K562 (cell line): Measurements from ENCODE around the gene LRRC4B. TPM values are rescaled to one million over a fixed set of nuclear protein-coding genes. Genes with fewer than 3 reads are reported as not detected.
"Not testable (repeated sequence)": the region's sequence is repeated elsewhere in the genome, so short reads cannot be mapped to it uniquely, and the experiment has no call there.

ENCODE experiments used
- ATAC-seq: fragments of 200-7000 bp; cut with Tn5 transposase; 3 replicates; pipeline ENCODE4 v1.9.1; 2020; ENCODE audit warnings: moderate library complexity
- BruUV-seq: library from RNA; stranded (reverse); fragments of 400-500 nt; replicated peaks from 2 replicates; lab custom pipeline; 2021; lab: Mats Ljungman, UMichigan
- CTCF ChIA-PET: fragments of 300-600 bp; formaldehyde crosslinking; extraction: SDS; loops from one replicate; lab custom pipeline; 2021; ENCODE audit warnings: low intra/inter-chr PET ratio; lab: Yijun Ruan, JAX
- POLR2A ChIA-PET: fragments of 300-600, 350-650 bp; sonication (Branson Sonifier 250); formaldehyde crosslinking; extraction: SDS; loops from one replicate; lab custom pipeline; 2021; ENCODE audit warnings: antibody characterized with exemption, inconsistent platforms; lab: Yijun Ruan, JAX
- DNase-seq, 4 experiments: peaks; one replicate each; pipeline versions ENCODE4 v3.0.0 to v3.0.0-alpha.2; 2011 to 2018; ENCODE audit warnings: low spot score in 3 of 4, mixed read lengths in 3 of 4; ENCODE audit errors: extremely low read depth in 1 of 4
- FAIRE-seq: peaks from 2 replicates; lab custom pipeline; 2011; peaks lifted over from hg19 to GRCh38; lab: Jason Lieb, UNC
- H2AFZ ChIP-seq: 2 replicates; pipeline ENCODE4 v1.6.0; 2011; ENCODE audit warnings: low read depth, low read length, control low read depth, inconsistent platforms
- H3K27ac ChIP-seq: fragments of 200-600 bp; 3 replicates; pipeline ENCODE4 v1.8.0; 2011; ENCODE audit warnings: low read depth, mild to moderate bottlenecking, control low read depth, inconsistent platforms, low read length, moderate library complexity, mixed read lengths; ENCODE audit errors: extremely low read depth
- H3K27me3 ChIP-seq, 2 experiments: fragments of 300-600 bp in 1 of 2; 2 replicates in 1 of 2; 3 replicates in 1 of 2; pipeline versions ENCODE4 v1.6.0 to v1.8.0; 2011; ENCODE audit warnings: inconsistent platforms in 2 of 2, low read length in 2 of 2, mild to moderate bottlenecking in 1 of 2, mixed read lengths in 1 of 2, moderate library complexity in 1 of 2; ENCODE audit not compliant: control insufficient read depth in 2 of 2, insufficient read depth in 2 of 2
- H3K36me3 ChIP-seq: fragments of 300-600 bp; 3 replicates; pipeline ENCODE4 v1.8.0; 2011; ENCODE audit warnings: mild to moderate bottlenecking, low read length, inconsistent platforms; ENCODE audit not compliant: control insufficient read depth, insufficient read depth
- H3K4me1 ChIP-seq, 2 experiments: fragments of 200-600 bp in 1 of 2; replicated peaks in 1 of 2; 2 replicates in 1 of 2; 3 replicates in 1 of 2; pipeline versions ENCODE4 v1.5.1 to v1.8.0; 2011; ENCODE audit warnings: inconsistent platforms in 2 of 2, low read length in 2 of 2, mild to moderate bottlenecking in 1 of 2, mixed read lengths in 1 of 2, moderate library complexity in 1 of 2; ENCODE audit not compliant: control insufficient read depth in 2 of 2, insufficient read depth in 2 of 2
- H3K4me2 ChIP-seq: 2 replicates; pipeline ENCODE4 v1.6.1; 2011; ENCODE audit warnings: low read length, control low read depth, inconsistent platforms, mixed read lengths; ENCODE audit not compliant: insufficient read depth
- H3K4me3 ChIP-seq: fragments of 200-600 bp; sonication (generic), shearing (Covaris generic); 2 replicates; pipeline ENCODE4 v1.5.1; 2016; ENCODE audit warnings: control low read depth, inconsistent platforms
- H3K79me2 ChIP-seq: fragments of 200-600 bp; 3 replicates; pipeline ENCODE4 v1.8.0; 2011; ENCODE audit warnings: low read length, inconsistent platforms; ENCODE audit not compliant: control insufficient read depth, insufficient read depth
- H3K9ac ChIP-seq, 2 experiments: 2 replicates each; pipeline versions ENCODE4 v1.6.0 to v1.6.1; 2011; ENCODE audit warnings: low read depth in 2 of 2, low read length in 2 of 2, control low read depth in 1 of 2, inconsistent platforms in 1 of 2, mild to moderate bottlenecking in 1 of 2, mixed read lengths in 1 of 2; ENCODE audit not compliant: insufficient read depth in 1 of 2
- H3K9me1 ChIP-seq: one replicate; pipeline ENCODE4 v1.6.0; 2011; ENCODE audit warnings: inconsistent platforms, mild to moderate bottlenecking, low read length, moderate library complexity; ENCODE audit not compliant: control insufficient read depth, insufficient read depth
- H3K9me3 ChIP-seq: replicated peaks from 2 replicates; pipeline ENCODE4 v1.5.1; 2011; ENCODE audit warnings: low read depth, low read length, inconsistent platforms; ENCODE audit not compliant: control insufficient read depth, insufficient read depth
- H4K20me1 ChIP-seq: replicated peaks from 2 replicates; pipeline ENCODE4 v1.6.1; 2011; ENCODE audit warnings: low read length, inconsistent platforms, mixed read lengths; ENCODE audit not compliant: control insufficient read depth, insufficient read depth
- ATF7 ChIP-seq: fragments of 450-650 bp; IDR thresholded peaks from 2 replicates; pipeline ENCODE4 v1.7.1; 2014; ENCODE audit warnings: mild to moderate bottlenecking, moderate library complexity
- FUS ChIP-seq: fragments of 200-400 bp; formaldehyde crosslinking; optimal IDR thresholded peaks from 2 replicates; pipeline ENCODE3; 2017; ENCODE audit warnings: low read depth, low read length
- HMGN3 ChIP-seq: IDR thresholded peaks from 2 replicates; pipeline ENCODE4 v1.6.1; 2011; ENCODE audit warnings: borderline replicate concordance, low read depth, mild to moderate bottlenecking, mixed read lengths, low read length; ENCODE audit not compliant: insufficient read length; ENCODE audit errors: extremely low read depth
- NBN ChIP-seq: fragments of 450-650 bp; IDR thresholded peaks from 2 replicates; pipeline ENCODE4 v1.6.1; 2016; ENCODE audit warnings: low read depth, mild to moderate bottlenecking
- NR2C1 ChIP-seq, 2 experiments: fragments of 450-650 bp; IDR thresholded peaks; 2 replicates each; pipeline ENCODE4 v1.6.1; 2017; ENCODE audit warnings: mild to moderate bottlenecking in 2 of 2, antibody characterized with exemption in 1 of 2, inconsistent platforms in 1 of 2, missing compliant biosample characterization in 1 of 2, missing genetic modification characterization in 1 of 2
- NRF1 ChIP-seq, 2 experiments: fragments of 450-650 bp; IDR thresholded peaks in 1 of 2; conservative IDR thresholded peaks in 1 of 2; 2 replicates each; pipeline ENCODE4 v1.6.1; 2014; ENCODE audit warnings: mild to moderate bottlenecking in 2 of 2
- SMARCC2 ChIP-seq: fragments of 450-650 bp; IDR thresholded peaks from 2 replicates; pipeline ENCODE4 v1.6.1; 2017; ENCODE audit warnings: antibody characterized with exemption, moderate library complexity, mild to moderate bottlenecking, low read depth
- ZBTB49 ChIP-seq: sonication (generic); formaldehyde crosslinking; IDR thresholded peaks from 2 replicates; pipeline ENCODE4 v1.8.0; 2022; ENCODE audit warnings: missing genetic modification reagents, mild to moderate bottlenecking, borderline replicate concordance
- ZNF121 ChIP-seq: sonication (generic); formaldehyde crosslinking; conservative IDR thresholded peaks from 2 replicates; pipeline ENCODE4 v1.8.0; 2022; ENCODE audit warnings: missing genetic modification reagents
- ZNF232 ChIP-seq: sonication (generic); formaldehyde crosslinking; IDR thresholded peaks from 2 replicates; pipeline ENCODE4 v1.8.0; 2022; ENCODE audit warnings: mild to moderate bottlenecking, missing genetic modification reagents
- WGBS: fragments of 100-300 bp; shearing (Covaris generic); methylation state at CpG from one replicate; pipeline ENCODE4 v1.1.6; 2016; ENCODE audit warnings: low coverage, mixed read lengths; ENCODE audit not compliant: insufficient coverage; ENCODE audit errors: missing lambda C conversion rate; 5-methylcytosine and 5-hydroxymethylcytosine counted together
- in situ Hi-C: fragments of 300-500 bp; cut with MboI; formaldehyde crosslinking; loops from 4 replicates; pipeline ENCODE4 v1.15.0; 2018; ENCODE audit warnings: inconsistent platforms, mixed read lengths
- intact Hi-C: fragments of 100-400 bp; cut with micrococcal nuclease; formaldehyde crosslinking; loops from 2 replicates; pipeline ENCODE4 v1.14.2; 2022
- polyA plus RNA-seq, 8 experiments: library from polyadenylated mRNA; depleted of rRNA in 4 of 8; stranded (reverse) in 5 of 8; unstranded in 3 of 8; fragments of >200 nt; fragmentation: Nextera tagmentation in 2 of 8; fragmentation: Illumina TruSeq in 1 of 8; extraction: Ambion mirVana in 2 of 8; extraction: Trizol in 1 of 8; gene quantifications; 2 replicates each; pipeline versions ENCODE4 v1.2.1 to v1.2.3, GENCODE V29; 2011 to 2014; ENCODE audit warnings: inconsistent platforms in 1 of 8, missing spikeins in 1 of 8
- total RNA-seq, 7 experiments: library from RNA; depleted of rRNA in 6 of 7; stranded (reverse); fragments of >200 nt in 6 of 7; fragmentation: Illumina TruSeq in 2 of 7; extraction: Trizol in 2 of 7; gene quantifications; 2 replicates each; pipeline versions ENCODE4 v1.2.1 to v1.2.3, GENCODE V29; 2011 to 2021; ENCODE audit warnings: low replicate concordance in 1 of 7

LRRC4B gene
- total and polyA plus RNA-seq, 9 of the 15 experiments (the other 6 are each of a cell fraction or from before 2014, with no cell fraction given), result 0.18 to 9.6 (median 2.9) TPM; not detected in 2

- POLR2A ChIA-PET, H3K36me3 ChIP-seq, H3K4me3 ChIP-seq, intact Hi-C loops, BruUV-seq, H3K4me2 ChIP-seq, H3K9ac ChIP-seq, DNase-seq, in situ Hi-C loops, H4K20me1 ChIP-seq, H2AFZ ChIP-seq, CTCF ChIA-PET, H3K27ac ChIP-seq, H3K9me3 ChIP-seq, FAIRE-seq, ATAC-seq, H3K79me2 ChIP-seq, H3K9me1 ChIP-seq: not testable (repeated sequence)
- TF ChIP-seq ZNF121 (CRISPR knock-in tag), result peak; percentile 73
- H3K4me1 ChIP-seq, result peaks cover 0 to 17% of the 10 kb centered on the region in 2 experiments; a peak in 3 of 5 replicates
- H3K27me3 ChIP-seq, result peaks cover 3 to 22% of the 10 kb centered on the region in 2 experiments; a peak in 3 of 5 replicates
- 65% methylated on average over 3 of the region's 3 CpGs for WGBS
Observed at GRCh38 chr19:50528052-50528451, 40.2 kb downstream of the LRRC4B start.

DNA sequence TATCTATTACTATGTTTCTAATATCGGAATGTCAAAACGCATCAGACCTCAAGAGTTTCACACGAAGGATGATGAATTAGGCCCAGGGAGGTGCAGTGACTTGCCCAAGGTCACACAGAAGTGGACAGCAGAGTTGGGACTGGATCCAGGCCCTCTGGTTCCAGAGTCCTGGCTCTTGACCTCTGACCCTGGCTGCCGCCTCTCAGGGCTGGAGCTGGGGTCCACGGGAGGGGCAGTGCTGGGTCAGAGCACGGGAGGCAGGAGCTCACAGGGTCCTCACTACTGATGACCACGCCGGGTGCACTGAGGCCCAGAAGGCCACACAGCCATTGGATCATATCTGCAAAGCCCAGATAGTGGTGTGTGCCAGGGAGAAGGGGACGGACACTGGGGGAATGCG lies 45.4 kb downstream of the LRRC4B start:
- intact Hi-C loops, result no loop called here
- Histone ChIP-seq H3K9me3 (no peaks in the 10 kb centered on the region), H3K9me1 (no peaks in the 10 kb centered on the region), H3K9ac (peak overlapping the region in 1 of 2 experiments; percentile 35; a peak in 1 of 4 replicates), H3K4me2 (no peak overlapping the region), H3K27ac (no peak overlapping the region), H3K36me3 (no peaks in the 10 kb centered on the region), H3K4me1 (peaks cover 0 to 14% of the 10 kb centered on the region in 2 experiments; a peak in 2 of 5 replicates), H3K27me3 (no peaks in the 10 kb centered on the region; a peak in 1 of 5 replicates), H3K79me2 (no peaks in the 10 kb centered on the region), H4K20me1 (no peaks in the 10 kb centered on the region), H2AFZ (no peak overlapping the region), H3K4me3 (no peak overlapping the region)
- DNase-seq (no peak), ATAC-seq (no peak), FAIRE-seq (no peak)
- CTCF ChIA-PET, result no interaction called here
- TF ChIP-seq HMGN3, result no peak
- TF ChIP-seq SMARCC2, result no peak
- no peak for TF ChIP-seq FUS
- TF ChIP-seq NRF1 (conservative IDR thresholded peaks at IDR 0.05 in 1 of 2, IDR thresholded peaks at IDR 0.05 in 1 of 2), result no peak
- no peak for TF ChIP-seq ZBTB49 (CRISPR knock-in tag)
- 0 out of 2 replicates have a peak, but pooled peaks have one; percentile 12 for TF ChIP-seq NR2C1 (IDR thresholded peaks at IDR 0.05)
- TF ChIP-seq NR2C1 (tag; IDR thresholded peaks at IDR 0.05), result no peak
- TF ChIP-seq NBN, result no peak
- no peak for TF ChIP-seq ZNF232
- TF ChIP-seq ATF7, result no peak
- BruUV-seq, result no TSS peak
- POLR2A ChIA-PET, result no interaction called here
- 43% methylated on average over 9 of the region's 10 CpGs for WGBS
- in situ Hi-C loops, result no loop called here
